ENCODE measurements around the gene DCAKD.

The DCAKD gene

DNA sequence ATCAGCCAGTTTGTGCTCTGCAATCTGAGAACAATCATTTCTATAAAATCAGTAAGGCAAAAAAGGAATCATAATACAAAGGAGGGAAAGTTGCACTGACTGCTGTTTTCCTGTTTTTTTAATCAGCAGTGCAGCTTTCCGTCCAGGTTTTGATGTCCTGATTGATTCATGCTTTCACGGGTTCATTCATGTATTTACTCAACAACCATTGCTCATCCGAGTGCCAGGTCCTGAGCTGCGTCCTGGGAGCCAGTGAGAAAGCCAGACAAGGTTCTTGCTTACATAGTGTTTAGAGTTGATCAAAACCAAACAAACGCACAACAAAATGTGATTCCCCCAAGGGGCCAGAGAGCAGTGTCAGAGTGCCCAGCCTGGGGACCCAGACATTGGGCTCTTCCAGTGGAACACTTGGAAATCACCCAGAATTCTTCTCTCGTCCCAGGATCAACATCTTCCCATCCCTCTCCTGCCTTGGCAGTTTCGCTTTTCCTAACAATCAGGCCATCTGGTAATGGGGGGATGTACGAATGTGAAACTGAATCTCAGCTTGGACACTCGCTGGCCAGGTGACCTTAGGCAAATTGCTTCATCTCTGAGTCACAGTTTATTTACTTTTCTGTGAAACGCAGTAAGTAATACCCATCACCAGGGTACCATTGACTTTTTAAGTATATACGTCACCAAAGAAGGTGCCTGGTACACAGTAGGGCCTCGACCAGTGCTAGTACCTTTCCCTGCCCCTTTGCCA, 70.0 kb downstream of the DCAKD start:
- Histone ChIP-seq H3K4me2 (ENCODE audit: low read length) (no peak overlapping the region), H3K79me2 (no peaks in the 10 kb centered on the region), H3K27me3 (ENCODE audit: control insufficient read depth, insufficient read depth, low read length) (no peaks in the 10 kb centered on the region), H2AFZ (no peak overlapping the region), H3K4me1 (no peaks in the 10 kb centered on the region), H3K27ac (no peak overlapping the region), H3K9me3 (ENCODE audit: control insufficient read depth, low read length) (no peaks in the 10 kb centered on the region), H3K9ac (no peak overlapping the region), H3K36me3 (ENCODE audit: control insufficient read depth, insufficient read depth, low read length) (no peaks in the 10 kb centered on the region), H3K4me3 (ENCODE audit: low read depth, low read length) (no peak overlapping the region)
- TF ChIP-seq, protein P1, sequence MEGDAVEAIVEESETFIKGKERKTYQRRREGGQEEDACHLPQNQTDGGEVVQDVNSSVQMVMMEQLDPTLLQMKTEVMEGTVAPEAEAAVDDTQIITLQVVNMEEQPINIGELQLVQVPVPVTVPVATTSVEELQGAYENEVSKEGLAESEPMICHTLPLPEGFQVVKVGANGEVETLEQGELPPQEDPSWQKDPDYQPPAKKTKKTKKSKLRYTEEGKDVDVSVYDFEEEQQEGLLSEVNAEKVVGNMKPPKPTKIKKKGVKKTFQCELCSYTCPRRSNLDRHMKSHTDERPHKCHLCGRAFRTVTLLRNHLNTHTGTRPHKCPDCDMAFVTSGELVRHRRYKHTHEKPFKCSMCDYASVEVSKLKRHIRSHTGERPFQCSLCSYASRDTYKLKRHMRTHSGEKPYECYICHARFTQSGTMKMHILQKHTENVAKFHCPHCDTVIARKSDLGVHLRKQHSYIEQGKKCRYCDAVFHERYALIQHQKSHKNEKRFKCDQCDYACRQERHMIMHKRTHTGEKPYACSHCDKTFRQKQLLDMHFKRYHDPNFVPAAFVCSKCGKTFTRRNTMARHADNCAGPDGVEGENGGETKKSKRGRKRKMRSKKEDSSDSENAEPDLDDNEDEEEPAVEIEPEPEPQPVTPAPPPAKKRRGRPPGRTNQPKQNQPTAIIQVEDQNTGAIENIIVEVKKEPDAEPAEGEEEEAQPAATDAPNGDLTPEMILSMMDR (IDR thresholded peaks at IDR 0.05) = no peak

- H3K9ac ChIP-seq = no peak overlapping the region
- H3K4me3 ChIP-seq (ENCODE audit: low read depth, low read length) = no peak overlapping the region
- H3K27ac ChIP-seq = no peak overlapping the region
Observed at GRCh38 chr17:44979426-44979995, 71.9 kb downstream of the DCAKD start.

DNA sequence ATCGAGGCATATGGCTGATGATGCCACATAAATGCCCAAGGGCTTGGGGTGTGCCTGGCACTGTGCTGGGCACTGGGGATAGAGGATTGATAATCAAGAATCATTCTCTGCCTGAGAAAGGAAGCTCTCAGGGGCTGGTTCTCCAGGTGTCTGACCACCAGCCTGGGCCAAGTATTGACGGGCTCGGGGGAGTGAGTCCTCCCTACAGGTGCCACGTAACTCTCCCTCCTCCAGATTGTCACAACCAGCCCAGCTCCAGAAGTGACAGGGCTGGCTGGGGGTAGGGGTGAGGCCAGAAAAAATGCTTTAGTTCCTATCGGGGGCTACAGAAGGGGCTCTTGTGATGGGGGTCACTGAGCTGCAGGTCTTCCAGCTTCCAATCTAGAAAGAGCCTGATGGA, 72.6 kb downstream of the DCAKD start:
- no peaks in the 10 kb centered on the region for H3K79me2 ChIP-seq
- H3K27me3 ChIP-seq (ENCODE audit: control insufficient read depth, insufficient read depth, low read length) = no peaks in the 10 kb centered on the region
- no peak overlapping the region for H3K4me3 ChIP-seq (ENCODE audit: low read depth, low read length)
- no peaks in the 10 kb centered on the region for H3K9me3 ChIP-seq (ENCODE audit: control insufficient read depth, low read length)
- no peak overlapping the region for H2AFZ ChIP-seq
- H3K36me3 ChIP-seq (ENCODE audit: control insufficient read depth, insufficient read depth, low read length) = no peaks in the 10 kb centered on the region
- H3K27ac ChIP-seq = no peak overlapping the region
- H3K9ac ChIP-seq = no peak overlapping the region
- H3K4me2 ChIP-seq (ENCODE audit: low read length) = no peak overlapping the region
- TF ChIP-seq, protein P1 (IDR thresholded peaks at IDR 0.05) = no peak
- H3K4me1 ChIP-seq = no peaks in the 10 kb centered on the region

More at GRCh38 chr17:44979426-44979995, 71.9 kb downstream of the DCAKD start:
- Histone ChIP-seq H3K36me3 (ENCODE audit: control insufficient read depth, insufficient read depth, low read length) (no peaks in the 10 kb centered on the region), H3K4me2 (ENCODE audit: low read length) (no peak overlapping the region), H3K79me2 (no peaks in the 10 kb centered on the region), H3K27me3 (ENCODE audit: control insufficient read depth, insufficient read depth, low read length) (no peaks in the 10 kb centered on the region), H2AFZ (no peak overlapping the region), H3K4me1 (no peaks in the 10 kb centered on the region), H3K9me3 (ENCODE audit: control insufficient read depth, low read length) (no peaks in the 10 kb centered on the region)
- TF ChIP-seq, protein P1 (IDR thresholded peaks at IDR 0.05) = no peak

DNA sequence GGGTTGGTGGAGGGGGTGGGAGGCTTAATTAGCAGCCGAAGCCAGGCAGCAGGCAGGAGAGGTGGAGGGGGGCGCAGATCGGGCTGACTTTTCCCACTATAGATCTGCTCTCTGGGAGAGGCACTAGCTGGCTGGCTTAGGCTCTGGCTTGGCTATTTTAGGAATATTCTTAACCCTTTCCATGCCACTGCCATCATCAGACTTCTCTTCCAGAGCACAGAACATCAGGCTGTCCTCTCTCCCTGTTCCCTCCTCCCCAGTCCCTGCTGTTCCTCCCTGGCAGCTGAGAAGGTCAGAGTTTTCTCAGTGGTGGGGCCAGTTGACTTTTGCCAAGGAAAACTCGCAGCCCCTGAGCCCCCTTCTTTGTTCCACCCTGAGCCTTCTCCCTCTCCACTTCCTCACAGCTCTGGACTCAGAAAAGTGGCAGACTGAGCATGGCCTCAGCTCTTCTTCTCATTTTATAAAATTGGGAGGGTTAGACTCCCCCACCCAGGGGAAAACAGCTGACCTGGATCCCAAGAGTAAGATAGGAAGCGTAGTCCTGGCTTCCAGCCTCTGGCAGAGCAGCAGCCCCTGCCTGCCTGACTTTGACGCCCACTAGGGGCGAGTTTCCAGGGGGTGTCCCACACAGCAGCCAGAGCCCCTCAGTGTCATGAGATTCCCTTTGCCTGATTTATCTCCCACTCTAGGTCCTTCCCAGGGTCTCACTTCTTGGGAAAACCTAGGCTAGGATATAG, 73.5 kb downstream of the DCAKD start:
- no peaks in the 10 kb centered on the region for H3K4me1 ChIP-seq

More for the DNA sequence above, 73.5 kb downstream of the DCAKD start:
- Histone ChIP-seq H3K79me2 (no peaks in the 10 kb centered on the region), H3K27me3 (ENCODE audit: control insufficient read depth, insufficient read depth, low read length) (no peaks in the 10 kb centered on the region), H3K27ac (no peak overlapping the region), H3K4me3 (ENCODE audit: low read depth, low read length) (no peak overlapping the region), H3K4me2 (ENCODE audit: low read length) (no peak overlapping the region), H3K9ac (no peak overlapping the region), H2AFZ (no peak overlapping the region), H3K9me3 (ENCODE audit: control insufficient read depth, low read length) (no peaks in the 10 kb centered on the region), H3K36me3 (ENCODE audit: control insufficient read depth, insufficient read depth, low read length) (no peaks in the 10 kb centered on the region)
- TF ChIP-seq, protein P1 (IDR thresholded peaks at IDR 0.05) = no peak
